GM18507 (cell line): ENCODE results near the gene RPL10.
"Not testable (repeated sequence)": the region's sequence is repeated elsewhere in the genome, so short reads cannot be mapped to it uniquely, and the experiment has no call there.

Experiments used
- DNase-seq: peaks from one replicate; pipeline ENCODE4 v3.0.0; 2011; ENCODE audit warnings: low read depth; ENCODE audit not compliant: insufficient read length; ENCODE audit errors: extremely low spot score
- FAIRE-seq: peaks from 2 replicates; lab custom pipeline; 2011; peaks lifted over from hg19 to GRCh38; lab: Jason Lieb, UNC

The RPL10 gene

GRCh38 chrX:154396363-154396762 is 1.8 kb upstream of the RPL10 start:
- DNase-seq, FAIRE-seq: not testable (repeated sequence)

- DNase-seq (no peak), FAIRE-seq (peak; percentile 83)
These were observed 947 bp upstream of the RPL10 start for GRCh38 chrX:154396973-154397887.

- FAIRE-seq = no peak
- DNase-seq = no peak
These were observed 720 bp downstream of the RPL10 start for GRCh38 chrX:154398668-154399526.

- FAIRE-seq = peak; percentile 18
- DNase-seq = no peak
These were observed 1.6 kb downstream of the RPL10 start for GRCh38 chrX:154399527-154400368.

GRCh38 chrX:154400369-154400817 is 2.2 kb downstream of the RPL10 start:
- FAIRE-seq, DNase-seq: not testable (repeated sequence)

GRCh38 chrX:154401045-154401799 is 3.0 kb downstream of the RPL10 start:
- no peak for FAIRE-seq
- DNase-seq = no peak

GRCh38 chrX:154401918-154402621 is 3.9 kb downstream of the RPL10 start:
- no peak for DNase-seq
- FAIRE-seq = no peak

GRCh38 chrX:154402622-154403127 is 4.5 kb downstream of the RPL10 start:
- DNase-seq = no peak
- FAIRE-seq = no peak

- no peak for DNase-seq
- no peak for FAIRE-seq
These were observed 5.0 kb downstream of the RPL10 start for GRCh38 chrX:154403192-154403591.

- FAIRE-seq (no peak), DNase-seq (no peak)
These were observed 5.7 kb downstream of the RPL10 start for GRCh38 chrX:154403858-154404257.

- FAIRE-seq (no peak), DNase-seq (no peak)
These were observed 6.5 kb downstream of the RPL10 start for GRCh38 chrX:154404625-154405192.

- no peak for DNase-seq
- FAIRE-seq = no peak
These were observed 10.6 kb downstream of the RPL10 start for GRCh38 chrX:154408659-154409221.

GRCh38 chrX:154409222-154409871 is 11.2 kb downstream of the RPL10 start, which contains the start of gene DNASE1L1:
Gene DNASE1L1 (minus strand): TSS chrX:154409254. CDS start chrX:154405568, 3,686 bp downstream.
- DNase-seq (no peak), FAIRE-seq (peak; percentile 88)

- no peak for DNase-seq
These were observed 13.8 kb downstream of the RPL10 start for GRCh38 chrX:154411981-154412340.

GRCh38 chrX:154412468-154412867 is 14.3 kb downstream of the RPL10 start:
- FAIRE-seq (peak; percentile 88), DNase-seq (no peak)

More at GRCh38 chrX:154411981-154412340, 13.8 kb downstream of the RPL10 start:
- peak; percentile 97 for FAIRE-seq

- DNase-seq (no peak), FAIRE-seq (no peak)
These were observed 15.0 kb downstream of the RPL10 start for GRCh38 chrX:154413142-154413541.

- DNase-seq = no peak
- no peak for FAIRE-seq
These were observed 19.0 kb downstream of the RPL10 start for GRCh38 chrX:154417157-154417556.
